SK-N-SH (cell line): ENCODE measurements around the gene PIEZO2.
A peak's percentile ranks its signal among the peaks of the same experiment; 100 is the strongest.

Source experiments
- CHD2 ChIP-seq: fragments of 150-350 bp; IDR thresholded peaks from 2 replicates; pipeline ENCODE4 v1.6.1; 2018; ENCODE audit warnings: low read length; ENCODE audit not compliant: partially characterized antibody
- CTCF ChIP-seq: fragments of 200-600 bp; sonication (generic); IDR thresholded peaks from 2 replicates; pipeline ENCODE4 v1.6.1; 2017; ENCODE audit warnings: antibody characterized with exemption, mild to moderate bottlenecking, moderate library complexity
- FOSL2 ChIP-seq: IDR thresholded peaks from 2 replicates; pipeline ENCODE4 v1.4.0; 2012; ENCODE audit warnings: low read depth, mild to moderate bottlenecking, moderate library complexity, borderline replicate concordance
- NRF1 ChIP-seq: IDR thresholded peaks from 2 replicates; pipeline ENCODE4 v1.6.1; 2012; ENCODE audit warnings: low read depth, mild to moderate bottlenecking, low read length
- POLR2AphosphoS5 ChIP-seq: IDR thresholded peaks from 2 replicates; pipeline ENCODE4 v1.6.1; 2012; ENCODE audit warnings: low read depth, low read length
- RFX5 ChIP-seq: IDR thresholded peaks from 2 replicates; pipeline ENCODE4 v1.6.1; 2012; ENCODE audit warnings: mild to moderate bottlenecking, improper control_type of control experiment, low read length
- SIN3A ChIP-seq: IDR thresholded peaks from 2 replicates; pipeline ENCODE4 v1.6.1; 2012; ENCODE audit warnings: low read depth, mild to moderate bottlenecking, low read length, moderate library complexity, borderline replicate concordance
- TF ChIP-seq, protein P1 (sequence below): IDR thresholded peaks from 2 replicates; pipeline ENCODE4 v1.6.1; 2012; ENCODE audit warnings: mild to moderate bottlenecking, low read depth, low read length, moderate library complexity

DNA sequence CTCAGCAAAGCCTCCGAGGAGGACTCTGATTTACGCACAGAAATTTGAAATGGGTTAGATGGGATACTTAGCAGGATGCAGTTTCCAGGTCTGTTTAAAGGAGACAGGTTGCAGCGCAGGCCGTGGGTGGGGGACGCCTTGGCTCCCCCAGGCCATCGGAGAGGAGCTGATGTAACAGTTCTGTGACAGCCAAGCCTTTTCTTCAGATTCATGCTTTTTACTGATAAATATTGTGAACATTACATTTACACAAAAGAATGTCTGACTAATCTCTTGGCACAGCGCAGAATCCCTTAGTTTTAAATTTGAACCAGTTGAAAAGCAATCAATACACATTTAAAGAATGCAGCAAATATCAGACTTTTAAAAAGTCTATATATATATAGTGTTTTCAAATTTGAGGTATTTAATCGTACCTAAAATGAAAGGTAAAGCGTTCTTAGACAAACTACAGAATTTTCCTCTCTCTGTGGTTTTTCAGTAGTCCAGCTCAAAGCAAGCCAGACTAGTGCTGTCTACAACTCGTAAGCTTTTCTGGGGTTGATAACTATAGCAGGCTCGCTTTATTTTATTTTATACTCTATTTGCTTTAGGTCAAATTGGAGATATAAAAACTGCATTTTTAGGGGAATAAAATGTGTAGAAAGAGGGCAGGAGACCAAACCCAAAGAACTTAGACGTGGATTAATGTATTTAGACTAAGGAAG lies 221.9 kb downstream of the PIEZO2 start:
- TF ChIP-seq CTCF = no peak
- no peak for TF ChIP-seq POLR2AphosphoS5
- TF ChIP-seq SIN3A = no peak
- peak; percentile 37; the same call in 1 of the 2 replicates for TF ChIP-seq FOSL2
- TF ChIP-seq, protein P1, sequence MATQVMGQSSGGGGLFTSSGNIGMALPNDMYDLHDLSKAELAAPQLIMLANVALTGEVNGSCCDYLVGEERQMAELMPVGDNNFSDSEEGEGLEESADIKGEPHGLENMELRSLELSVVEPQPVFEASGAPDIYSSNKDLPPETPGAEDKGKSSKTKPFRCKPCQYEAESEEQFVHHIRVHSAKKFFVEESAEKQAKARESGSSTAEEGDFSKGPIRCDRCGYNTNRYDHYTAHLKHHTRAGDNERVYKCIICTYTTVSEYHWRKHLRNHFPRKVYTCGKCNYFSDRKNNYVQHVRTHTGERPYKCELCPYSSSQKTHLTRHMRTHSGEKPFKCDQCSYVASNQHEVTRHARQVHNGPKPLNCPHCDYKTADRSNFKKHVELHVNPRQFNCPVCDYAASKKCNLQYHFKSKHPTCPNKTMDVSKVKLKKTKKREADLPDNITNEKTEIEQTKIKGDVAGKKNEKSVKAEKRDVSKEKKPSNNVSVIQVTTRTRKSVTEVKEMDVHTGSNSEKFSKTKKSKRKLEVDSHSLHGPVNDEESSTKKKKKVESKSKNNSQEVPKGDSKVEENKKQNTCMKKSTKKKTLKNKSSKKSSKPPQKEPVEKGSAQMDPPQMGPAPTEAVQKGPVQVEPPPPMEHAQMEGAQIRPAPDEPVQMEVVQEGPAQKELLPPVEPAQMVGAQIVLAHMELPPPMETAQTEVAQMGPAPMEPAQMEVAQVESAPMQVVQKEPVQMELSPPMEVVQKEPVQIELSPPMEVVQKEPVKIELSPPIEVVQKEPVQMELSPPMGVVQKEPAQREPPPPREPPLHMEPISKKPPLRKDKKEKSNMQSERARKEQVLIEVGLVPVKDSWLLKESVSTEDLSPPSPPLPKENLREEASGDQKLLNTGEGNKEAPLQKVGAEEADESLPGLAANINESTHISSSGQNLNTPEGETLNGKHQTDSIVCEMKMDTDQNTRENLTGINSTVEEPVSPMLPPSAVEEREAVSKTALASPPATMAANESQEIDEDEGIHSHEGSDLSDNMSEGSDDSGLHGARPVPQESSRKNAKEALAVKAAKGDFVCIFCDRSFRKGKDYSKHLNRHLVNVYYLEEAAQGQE = no peak
- no peak for TF ChIP-seq NRF1
- TF ChIP-seq RFX5 = no peak
- TF ChIP-seq CHD2 = no peak
